B cell (primary cell): ENCODE data around the gene ASIC4. TPM values are rescaled to one million over a fixed set of nuclear protein-coding genes. Genes with fewer than 3 reads are reported as not detected.

Source experiments
- ATAC-seq: fragments of 200-7000 bp; cut with Tn5 transposase; one replicate; pipeline ENCODE4 v1.10.0; 2021; ENCODE audit warnings: low read depth, mild to moderate bottlenecking, moderate number of reproducible peaks, moderate library complexity
- CTCF ChIA-PET: fragments of 350-600 bp; sonication (Branson Sonifier 250); formaldehyde crosslinking; loops from one replicate; lab custom pipeline; 2021; ENCODE audit warnings: antibody characterized with exemption, inconsistent platforms; lab: Charles Lee
- POLR2A ChIA-PET: fragments of 350-600 bp; sonication (Branson Sonifier 250); formaldehyde crosslinking; loops from one replicate; lab custom pipeline; 2021; ENCODE audit warnings: antibody characterized with exemption; lab: Charles Lee
- DNase-seq: peaks from one replicate; pipeline ENCODE4 v3.0.0; 2013
- H2AFZ ChIP-seq: 2 replicates; pipeline ENCODE4 v1.6.1; 2012; ENCODE audit warnings: mild to moderate bottlenecking, low read depth, low read length; ENCODE audit not compliant: insufficient read depth, poor library complexity, severe bottlenecking
- H3K27ac ChIP-seq, 2 donors: 1 replicate in 1 of 2; 2 replicates in 1 of 2; pipeline ENCODE4 v1.5.1; 2012 to 2013; ENCODE audit warnings: low read length in 2 of 2, mild to moderate bottlenecking in 2 of 2, moderate library complexity in 1 of 2
- H3K27me3 ChIP-seq, 4 experiments: fragments of 200-600 bp in 1 of 4; sonication (generic) in 1 of 4; replicated peaks in 1 of 4; 1 replicate in 2 of 4; 2 replicates in 2 of 4; pipeline versions ENCODE4 v1.6.1 to v1.7.0; 2013 to 2016; ENCODE audit warnings: low read length in 3 of 4, mild to moderate bottlenecking in 2 of 4, mixed read lengths in 1 of 4, moderate library complexity in 1 of 4; ENCODE audit not compliant: insufficient read depth in 4 of 4, control insufficient read depth in 3 of 4; ENCODE audit errors: control extremely low read depth in 1 of 4
- H3K36me3 ChIP-seq, 2 experiments: replicated peaks in 1 of 2; 1 replicate in 1 of 2; 2 replicates in 1 of 2; pipeline versions ENCODE4 v1.6.1 to v1.7.1; 2013; ENCODE audit warnings: low read length in 1 of 2; ENCODE audit not compliant: insufficient read depth in 2 of 2, control insufficient read depth in 1 of 2; ENCODE audit errors: control extremely low read depth in 1 of 2, extremely low read depth in 1 of 2
- H3K4me1 ChIP-seq, 2 donors: fragments of 200-600 bp in 1 of 2; sonication (generic) in 1 of 2; 1 replicate in 1 of 2; 2 replicates in 1 of 2; pipeline versions ENCODE4 v1.5.1 to v1.6.1; 2013 to 2017; ENCODE audit warnings: low read length in 2 of 2; ENCODE audit not compliant: control insufficient read depth in 2 of 2, insufficient read depth in 2 of 2
- H3K4me2 ChIP-seq: replicated peaks from 2 replicates; pipeline ENCODE3; 2012; ENCODE audit warnings: mild to moderate bottlenecking, low read depth, low read length; ENCODE audit not compliant: poor library complexity, severe bottlenecking
- H3K4me3 ChIP-seq, 5 experiments: fragments of 200-600 bp in 1 of 5; sonication (generic) in 1 of 5; 1 replicate in 3 of 5; 2 replicates in 2 of 5; pipeline versions ENCODE4 v1.5.1 to v1.7.0; 2011 to 2016; ENCODE audit warnings: low read length in 4 of 5, mild to moderate bottlenecking in 4 of 5, low read depth in 2 of 5, control low read depth in 1 of 5, moderate library complexity in 1 of 5; ENCODE audit not compliant: insufficient read depth in 1 of 5; ENCODE audit errors: control extremely low read depth in 1 of 5, extremely low read depth in 1 of 5
- H3K79me2 ChIP-seq: fragments of 200-600 bp; sonication (generic); one replicate; pipeline ENCODE4 v1.6.0; 2016; ENCODE audit warnings: low read length; ENCODE audit not compliant: control insufficient read depth, insufficient read depth
- H3K9ac ChIP-seq: fragments of 200-600 bp; sonication (generic); 2 replicates; pipeline ENCODE4 v1.6.1; 2017; ENCODE audit warnings: mild to moderate bottlenecking, low read length, moderate library complexity
- H3K9me3 ChIP-seq, 3 donors: one replicate each; pipeline versions ENCODE4 v1.6.1 to v1.7.1; 2013; ENCODE audit warnings: low read length in 2 of 3; ENCODE audit not compliant: control insufficient read depth in 2 of 3, insufficient read depth in 1 of 3; ENCODE audit errors: control extremely low read depth in 1 of 3
- H4K20me1 ChIP-seq: 2 replicates; pipeline ENCODE4 v1.6.0; 2012; ENCODE audit warnings: mild to moderate bottlenecking, low read length; ENCODE audit not compliant: insufficient read depth, control insufficient read depth, poor library complexity, severe bottlenecking
- H3K27ac Mint-ChIP-seq: one replicate; pipeline ENCODE4 v1.8.0; 2021; ENCODE audit warnings: mixed read lengths
- H3K27me3 Mint-ChIP-seq: one replicate; pipeline ENCODE4 v1.8.0; 2021; ENCODE audit warnings: mixed read lengths
- H3K4me1 Mint-ChIP-seq: one replicate; pipeline ENCODE4 v1.8.0; 2021; ENCODE audit warnings: mixed read lengths
- H3K4me3 Mint-ChIP-seq: one replicate; pipeline ENCODE4 v1.8.0; 2021; ENCODE audit warnings: mixed read lengths
- H3K9me3 Mint-ChIP-seq: one replicate; pipeline ENCODE4 v1.8.0; 2022; ENCODE audit warnings: mixed read lengths; ENCODE audit not compliant: insufficient read depth
- EZH2 ChIP-seq: IDR thresholded peaks from 2 replicates; pipeline ENCODE4 v1.6.1; 2012; ENCODE audit warnings: borderline replicate concordance, low read depth, mild to moderate bottlenecking, moderate library complexity, low read length; ENCODE audit not compliant: insufficient read depth, poor library complexity, severe bottlenecking
- WGBS: methylation state at CpG from one replicate; pipeline ENCODE4 v1.1.5; 2013; ENCODE audit warnings: missing lambda C conversion rate; ENCODE audit not compliant: insufficient coverage; 5-methylcytosine and 5-hydroxymethylcytosine counted together
- intact Hi-C: fragments of 100-400 bp; cut with micrococcal nuclease; formaldehyde crosslinking; loops from one replicate; pipeline ENCODE4 v1.10.0; 2022
- polyA plus RNA-seq: library from polyadenylated mRNA; depleted of rRNA; stranded (reverse); fragments of >200 nt; gene quantifications from 2 replicates; pipeline ENCODE4 v1.2.3, GENCODE V29; 2012
- small RNA-seq: library from RNA; depleted of rRNA; stranded (forward); fragments of <200 nt; gene quantifications from one replicate; pipeline ENCODE3, GENCODE V24; 2012; ENCODE audit warnings: low replicate concordance, low read depth; ENCODE audit not compliant: insufficient read length
- total RNA-seq, 2 donors: library from RNA; stranded (reverse); fragments of 120-200 nt in 1 of 2; gene quantifications; 1 replicate in 1 of 2; 2 replicates in 1 of 2; pipeline versions ENCODE4 v1.2.3 to v1.2.4, GENCODE V29; 2013 to 2022
- TF ChIP-seq, protein P1 (sequence below): fragments of 200-600 bp; IDR thresholded peaks from one replicate; pipeline ENCODE4 v1.8.0; 2022; ENCODE audit warnings: antibody characterized with exemption, mild to moderate bottlenecking

ASIC4 gene
- total and polyA plus RNA-seq, 2 donors (not counting 1 experiment from before 2014, with no cell fraction given) = not detected

DNA sequence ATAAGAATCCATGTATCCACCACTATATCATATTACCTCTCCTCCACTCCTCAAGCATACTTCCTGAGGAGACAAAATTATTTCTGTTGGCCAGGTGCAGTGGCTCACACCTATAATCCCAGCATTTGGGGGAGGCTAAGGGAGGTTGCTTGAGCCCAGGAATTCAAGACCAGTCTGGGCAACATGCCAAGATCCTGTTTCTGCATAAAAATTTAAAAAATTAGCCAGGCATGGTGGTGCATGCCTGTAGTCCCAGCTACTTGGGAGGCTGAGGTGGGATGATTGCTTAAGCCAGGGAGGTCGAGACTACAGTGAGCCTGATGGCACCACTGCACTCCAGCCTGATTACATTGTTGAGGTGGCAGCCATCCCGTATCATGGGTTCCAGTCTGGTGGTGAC, 67.1 kb downstream of the ASIC4 start:
- Histone ChIP-seq H3K9me3 (no peaks in the 10 kb centered on the region), H3K79me2 (no peaks in the 10 kb centered on the region), H3K27me3 (peaks cover 0 to 24% (median 4%) of the 10 kb centered on the region in 4 experiments), H3K4me1 (no peaks in the 10 kb centered on the region), H3K4me3 (no peak overlapping the region), H3K4me2 (no peak overlapping the region), H3K36me3 (no peaks in the 10 kb centered on the region), H4K20me1 (no peaks in the 10 kb centered on the region), H3K9ac (no peak overlapping the region), H3K27ac (no peak overlapping the region), H2AFZ (no peak overlapping the region)
- no peak for DNase-seq
- ChIA-PET CTCF (no interaction called here), POLR2A (no interaction called here)
- H3K4me3 Mint-ChIP-seq = no peak overlapping the region
- no peak overlapping the region for H3K27ac Mint-ChIP-seq
- 73% methylated on average over 2 of the region's 2 CpGs for WGBS
- TF ChIP-seq, protein P1, sequence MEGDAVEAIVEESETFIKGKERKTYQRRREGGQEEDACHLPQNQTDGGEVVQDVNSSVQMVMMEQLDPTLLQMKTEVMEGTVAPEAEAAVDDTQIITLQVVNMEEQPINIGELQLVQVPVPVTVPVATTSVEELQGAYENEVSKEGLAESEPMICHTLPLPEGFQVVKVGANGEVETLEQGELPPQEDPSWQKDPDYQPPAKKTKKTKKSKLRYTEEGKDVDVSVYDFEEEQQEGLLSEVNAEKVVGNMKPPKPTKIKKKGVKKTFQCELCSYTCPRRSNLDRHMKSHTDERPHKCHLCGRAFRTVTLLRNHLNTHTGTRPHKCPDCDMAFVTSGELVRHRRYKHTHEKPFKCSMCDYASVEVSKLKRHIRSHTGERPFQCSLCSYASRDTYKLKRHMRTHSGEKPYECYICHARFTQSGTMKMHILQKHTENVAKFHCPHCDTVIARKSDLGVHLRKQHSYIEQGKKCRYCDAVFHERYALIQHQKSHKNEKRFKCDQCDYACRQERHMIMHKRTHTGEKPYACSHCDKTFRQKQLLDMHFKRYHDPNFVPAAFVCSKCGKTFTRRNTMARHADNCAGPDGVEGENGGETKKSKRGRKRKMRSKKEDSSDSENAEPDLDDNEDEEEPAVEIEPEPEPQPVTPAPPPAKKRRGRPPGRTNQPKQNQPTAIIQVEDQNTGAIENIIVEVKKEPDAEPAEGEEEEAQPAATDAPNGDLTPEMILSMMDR = no peak
- TF ChIP-seq EZH2 = no peak
- no peaks in the 10 kb centered on the region for H3K9me3 Mint-ChIP-seq
- no peak for ATAC-seq
- intact Hi-C loops = no loop called here
- H3K27me3 Mint-ChIP-seq = peaks cover 40% of the 10 kb centered on the region
- H3K4me1 Mint-ChIP-seq = no peaks in the 10 kb centered on the region

Small RNA genes lying within 50 kb of the gene (small RNA-seq; reads per million reads assigned to genes)
- not detected for gene MIR3132

Other genes starting within 250 kb of the ASIC4 start
- gene DNAJB2, start 235.1 kb upstream of the ASIC4 start, total RNA-seq = 169 and 184 TPM in 2 replicates
- 127 and 222 TPM in 2 replicates for gene DNAJB2, start 235.1 kb upstream of the ASIC4 start, polyA plus RNA-seq
- gene PTPRN, start 205.1 kb upstream of the ASIC4 start, total RNA-seq = not detected in 2 replicates
- gene PTPRN, start 205.1 kb upstream of the ASIC4 start, polyA plus RNA-seq = 0.04 and 0.09 TPM in 2 replicates
- gene RESP18, start 181.7 kb upstream of the ASIC4 start, total RNA-seq = not detected in 2 replicates
- not detected in 2 replicates for gene RESP18, start 181.7 kb upstream of the ASIC4 start, polyA plus RNA-seq
- 91.1 and 91.7 TPM in 2 replicates for gene DNPEP, start 126.6 kb upstream of the ASIC4 start, total RNA-seq
- gene DNPEP, start 126.6 kb upstream of the ASIC4 start, polyA plus RNA-seq = 82.6 and 97.4 TPM in 2 replicates
- gene DES, start 96.1 kb upstream of the ASIC4 start, total RNA-seq = not detected in 2 replicates
- gene DES, start 96.1 kb upstream of the ASIC4 start, polyA plus RNA-seq = not detected in 2 replicates
- gene SPEG, start 79.6 kb upstream of the ASIC4 start, total RNA-seq = 0.10 and 0.74 TPM in 2 replicates
- gene SPEG, start 79.6 kb upstream of the ASIC4 start, polyA plus RNA-seq = 0.03 and 0.95 TPM in 2 replicates
- 27.8 and 32.0 TPM in 2 replicates for gene GMPPA, start 15.6 kb upstream of the ASIC4 start, total RNA-seq
- gene GMPPA, start 15.6 kb upstream of the ASIC4 start, polyA plus RNA-seq = 67.9 and 68.8 TPM in 2 replicates
- 1.2 and 1.3 TPM in 2 replicates for gene CHPF, start 29.3 kb downstream of the ASIC4 start, total RNA-seq
- gene CHPF, start 29.3 kb downstream of the ASIC4 start, polyA plus RNA-seq = 5.2 and 8.7 TPM in 2 replicates
- 0.39 TPM in 1 of 2 replicates, not detected in the other for gene TMEM198, start 29.5 kb downstream of the ASIC4 start, total RNA-seq
- gene TMEM198, start 29.5 kb downstream of the ASIC4 start, polyA plus RNA-seq = 1.1 and 2.3 TPM in 2 replicates
- not detected in 2 replicates for gene OBSL1, start 57.1 kb downstream of the ASIC4 start, total RNA-seq
- 0.12 TPM in 1 of 2 replicates, not detected in the other for gene OBSL1, start 57.1 kb downstream of the ASIC4 start, polyA plus RNA-seq
- not detected in 2 replicates for gene INHA, start 57.8 kb downstream of the ASIC4 start, total RNA-seq
- gene INHA, start 57.8 kb downstream of the ASIC4 start, polyA plus RNA-seq = not detected in 2 replicates
- 55.6 and 60.8 TPM in 2 replicates for gene STK11IP, start 83.4 kb downstream of the ASIC4 start, total RNA-seq
- 46.8 and 60.3 TPM in 2 replicates for gene STK11IP, start 83.4 kb downstream of the ASIC4 start, polyA plus RNA-seq
- not detected in 2 replicates for gene SLC4A3, start 113.1 kb downstream of the ASIC4 start, total RNA-seq
- 0.04 and 0.16 TPM in 2 replicates for gene SLC4A3, start 113.1 kb downstream of the ASIC4 start, polyA plus RNA-seq